ENCODE data around the gene DTNA.

Gene DTNA

DNA sequence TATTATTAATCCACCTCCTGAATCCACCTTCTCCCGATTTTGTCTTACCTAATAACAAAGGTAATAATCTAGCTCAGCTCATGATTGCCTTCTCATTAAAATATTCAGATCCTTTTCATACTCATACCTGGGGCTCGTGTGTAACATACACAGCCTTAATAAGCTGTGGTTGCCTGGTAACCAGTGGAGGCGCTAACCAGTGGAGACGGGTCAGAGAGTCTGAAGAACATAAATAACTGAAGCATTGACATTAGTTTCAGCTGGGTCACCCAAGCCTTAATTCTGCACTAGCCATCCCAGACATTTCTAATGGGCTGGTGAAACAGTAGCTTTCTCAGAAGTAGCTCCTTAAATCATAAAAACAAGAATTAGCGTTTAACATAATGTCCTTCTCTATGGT is 14.8 kb upstream of the DTNA start:
- Histone ChIP-seq H3K36me3 (ENCODE audit: control insufficient read depth, low read length) (no peaks in the 10 kb centered on the region), H3K9me3 (ENCODE audit: control insufficient read depth, insufficient read depth, low read length) (no peaks in the 10 kb centered on the region), H3K27me3 (ENCODE audit: control insufficient read depth, low read length) (0 out of 2 replicates have a peak, but pooled peaks cover 3% of the 10 kb centered on the region), H3F3A (ENCODE audit: control insufficient read depth, insufficient read depth) (no peaks in the 10 kb centered on the region), H3K27ac (ENCODE audit: low read depth, low read length) (no peak overlapping the region), H3K79me2 (ENCODE audit: control insufficient read depth, low read length) (no peaks in the 10 kb centered on the region), H3K4me3 (ENCODE audit: low read length) (no peak overlapping the region), H4K20me1 (ENCODE audit: control insufficient read depth, insufficient read depth, low read depth, low read length) (no peaks in the 10 kb centered on the region), H3K4me1 (ENCODE audit: control insufficient read depth, low read length) (no peaks in the 10 kb centered on the region), H3K4me2 (ENCODE audit: low read length) (no peak overlapping the region), H3K9me2 (replicated peaks; ENCODE audit: control insufficient read depth, low read length) (no peaks in the 10 kb centered on the region)
- no peak for TF ChIP-seq EZH2phosphoT487 (IDR thresholded peaks at IDR 0.05; ENCODE audit: borderline replicate concordance, low read length)
- TF ChIP-seq, protein P1, sequence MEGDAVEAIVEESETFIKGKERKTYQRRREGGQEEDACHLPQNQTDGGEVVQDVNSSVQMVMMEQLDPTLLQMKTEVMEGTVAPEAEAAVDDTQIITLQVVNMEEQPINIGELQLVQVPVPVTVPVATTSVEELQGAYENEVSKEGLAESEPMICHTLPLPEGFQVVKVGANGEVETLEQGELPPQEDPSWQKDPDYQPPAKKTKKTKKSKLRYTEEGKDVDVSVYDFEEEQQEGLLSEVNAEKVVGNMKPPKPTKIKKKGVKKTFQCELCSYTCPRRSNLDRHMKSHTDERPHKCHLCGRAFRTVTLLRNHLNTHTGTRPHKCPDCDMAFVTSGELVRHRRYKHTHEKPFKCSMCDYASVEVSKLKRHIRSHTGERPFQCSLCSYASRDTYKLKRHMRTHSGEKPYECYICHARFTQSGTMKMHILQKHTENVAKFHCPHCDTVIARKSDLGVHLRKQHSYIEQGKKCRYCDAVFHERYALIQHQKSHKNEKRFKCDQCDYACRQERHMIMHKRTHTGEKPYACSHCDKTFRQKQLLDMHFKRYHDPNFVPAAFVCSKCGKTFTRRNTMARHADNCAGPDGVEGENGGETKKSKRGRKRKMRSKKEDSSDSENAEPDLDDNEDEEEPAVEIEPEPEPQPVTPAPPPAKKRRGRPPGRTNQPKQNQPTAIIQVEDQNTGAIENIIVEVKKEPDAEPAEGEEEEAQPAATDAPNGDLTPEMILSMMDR (IDR thresholded peaks at IDR 0.05; ENCODE audit: low read depth, low read length, poor library complexity, severe bottlenecking): no peak

DNA sequence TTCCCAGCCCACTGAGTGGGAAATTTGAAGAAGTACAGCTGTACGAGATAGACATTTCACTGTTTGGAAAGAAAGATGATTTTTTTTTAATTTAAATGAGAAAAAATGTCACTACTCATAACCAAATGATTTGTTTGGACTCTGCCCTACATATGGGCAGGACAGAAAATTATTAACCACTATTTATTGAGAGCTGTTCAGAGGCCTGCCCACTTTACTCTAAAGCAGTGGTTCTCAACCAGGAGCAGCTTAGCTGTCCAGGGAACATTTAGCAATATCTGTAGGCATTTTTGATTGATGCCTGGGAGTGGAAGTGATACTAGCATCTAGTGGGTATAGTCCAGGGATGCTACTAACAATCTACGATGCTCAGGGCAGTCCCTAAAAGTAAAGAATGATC is 13.4 kb upstream of the DTNA start:
- 0 out of 2 replicates have a peak, but pooled peaks cover 3% of the 10 kb centered on the region for H3K27me3 ChIP-seq (ENCODE audit: control insufficient read depth, low read length)
- H3K27ac ChIP-seq (ENCODE audit: low read depth, low read length): no peak overlapping the region
- no peaks in the 10 kb centered on the region for H3K36me3 ChIP-seq (ENCODE audit: control insufficient read depth, low read length)
- no peaks in the 10 kb centered on the region for H3F3A ChIP-seq (ENCODE audit: control insufficient read depth, insufficient read depth)
- H3K79me2 ChIP-seq (ENCODE audit: control insufficient read depth, low read length): no peaks in the 10 kb centered on the region
- H4K20me1 ChIP-seq (ENCODE audit: control insufficient read depth, insufficient read depth, low read depth, low read length): no peaks in the 10 kb centered on the region
- no peaks in the 10 kb centered on the region for H3K9me2 ChIP-seq (replicated peaks; ENCODE audit: control insufficient read depth, low read length)
- H3K4me3 ChIP-seq (ENCODE audit: low read length): no peak overlapping the region
- no peaks in the 10 kb centered on the region for H3K9me3 ChIP-seq (ENCODE audit: control insufficient read depth, insufficient read depth, low read length)
- H3K4me1 ChIP-seq (ENCODE audit: control insufficient read depth, low read length): no peaks in the 10 kb centered on the region
- no peak for TF ChIP-seq EZH2phosphoT487 (IDR thresholded peaks at IDR 0.05; ENCODE audit: borderline replicate concordance, low read length)
- TF ChIP-seq, protein P1 (IDR thresholded peaks at IDR 0.05; ENCODE audit: low read depth, low read length, poor library complexity, severe bottlenecking): no peak
- H3K4me2 ChIP-seq (ENCODE audit: low read length): no peak overlapping the region

DNA sequence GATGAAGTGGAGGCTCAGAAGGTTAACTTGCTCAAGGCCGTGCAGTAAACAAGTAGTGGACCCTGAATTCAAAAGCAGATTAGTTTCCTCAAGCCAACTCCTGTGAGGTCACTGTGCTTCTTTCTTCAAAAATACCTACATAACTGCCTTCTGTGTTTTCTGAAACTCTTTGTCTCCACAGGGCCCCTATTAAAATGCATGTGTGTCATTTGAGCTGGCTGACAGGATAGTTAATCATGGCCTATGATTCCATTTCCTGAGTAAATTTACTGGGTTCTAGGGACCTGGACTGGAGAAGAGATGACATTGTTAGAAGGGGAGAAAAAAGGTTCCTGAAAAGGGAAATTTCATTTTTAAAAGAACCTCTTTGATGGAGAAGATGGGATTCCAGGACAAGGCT is 12.9 kb upstream of the DTNA start:
- H3K27ac ChIP-seq (ENCODE audit: low read depth, low read length): no peak overlapping the region
- no peaks in the 10 kb centered on the region for H3K4me1 ChIP-seq (ENCODE audit: control insufficient read depth, low read length)
- TF ChIP-seq EZH2phosphoT487 (IDR thresholded peaks at IDR 0.05; ENCODE audit: borderline replicate concordance, low read length): no peak
- TF ChIP-seq, protein P1 (IDR thresholded peaks at IDR 0.05; ENCODE audit: low read depth, low read length, poor library complexity, severe bottlenecking): no peak
- no peaks in the 10 kb centered on the region for H4K20me1 ChIP-seq (ENCODE audit: control insufficient read depth, insufficient read depth, low read depth, low read length)
- H3K9me3 ChIP-seq (ENCODE audit: control insufficient read depth, insufficient read depth, low read length): no peaks in the 10 kb centered on the region
- H3K79me2 ChIP-seq (ENCODE audit: control insufficient read depth, low read length): no peaks in the 10 kb centered on the region
- H3K9me2 ChIP-seq (replicated peaks; ENCODE audit: control insufficient read depth, low read length): no peaks in the 10 kb centered on the region
- no peaks in the 10 kb centered on the region for H3F3A ChIP-seq (ENCODE audit: control insufficient read depth, insufficient read depth)
- H3K27me3 ChIP-seq (ENCODE audit: control insufficient read depth, low read length): 0 out of 2 replicates have a peak, but pooled peaks cover 3% of the 10 kb centered on the region
- H3K4me2 ChIP-seq (ENCODE audit: low read length): no peak overlapping the region
- no peak overlapping the region for H3K4me3 ChIP-seq (ENCODE audit: low read length)
- no peaks in the 10 kb centered on the region for H3K36me3 ChIP-seq (ENCODE audit: control insufficient read depth, low read length)

Measured in DOHH2 (cell line).